Thymus (tissue), 11 donors: ENCODE results near the gene KRTAP4-1. TPM values are rescaled to one million over a fixed set of nuclear protein-coding genes. Genes with fewer than 3 reads are reported as not detected.
"Not testable (repeated sequence)": the region's sequence is repeated elsewhere in the genome, so short reads cannot be mapped to it uniquely, and the experiment has no call there.

Experiments used
- DNase-seq, 9 donors: peaks; one replicate each; pipeline ENCODE4 v3.0.0-alpha.2; 2013; ENCODE audit warnings: low spot score in 9 of 9, low read depth in 6 of 9, missing footprints in 1 of 9
- H3K27ac ChIP-seq, 2 donors: one replicate each; pipeline ENCODE4 v1.5.1; 2013; ENCODE audit warnings: control low read depth in 1 of 2, low read depth in 1 of 2, low read length in 1 of 2, mild to moderate bottlenecking in 1 of 2, moderate library complexity in 1 of 2
- H3K27me3 ChIP-seq, 2 donors: one replicate each; pipeline ENCODE4 v1.5.1; 2013; ENCODE audit warnings: low read length in 1 of 2; ENCODE audit not compliant: control insufficient read depth in 2 of 2, insufficient read depth in 1 of 2
- H3K36me3 ChIP-seq, 2 donors: one replicate each; pipeline ENCODE4 v1.5.1; 2013; ENCODE audit warnings: low read length in 1 of 2, mild to moderate bottlenecking in 1 of 2, moderate library complexity in 1 of 2; ENCODE audit not compliant: control insufficient read depth in 2 of 2, insufficient read depth in 2 of 2
- H3K4me1 ChIP-seq, 2 donors: one replicate each; pipeline ENCODE4 v1.5.1; 2013; ENCODE audit warnings: low read length in 2 of 2; ENCODE audit not compliant: control insufficient read depth in 2 of 2, insufficient read depth in 2 of 2
- H3K4me3 ChIP-seq, 2 donors: one replicate each; pipeline ENCODE4 v1.5.1; 2013; ENCODE audit warnings: low read length in 2 of 2, control low read depth in 1 of 2, mild to moderate bottlenecking in 1 of 2
- H3K9me3 ChIP-seq, 2 donors: one replicate each; pipeline ENCODE4 v1.5.1; 2013; ENCODE audit warnings: low read length in 1 of 2, mild to moderate bottlenecking in 1 of 2; ENCODE audit not compliant: control insufficient read depth in 2 of 2, insufficient read depth in 1 of 2
- WGBS: extraction: QIAGEN DNeasy Blood & Tissue Kit; methylation state at CpG from one replicate; pipeline ENCODE4 v1.1.7; 2013; 5-methylcytosine and 5-hydroxymethylcytosine counted together
- polyA plus RNA-seq: library from polyadenylated mRNA; stranded (reverse); fragments of 200-250 nt; gene quantifications from one replicate; pipeline ENCODE4 v1.2.3, GENCODE V29; 2013
- total RNA-seq: library from RNA; stranded (reverse); fragments of 120-200 nt; gene quantifications from one replicate; pipeline ENCODE4 v1.2.4, GENCODE V29; 2013
- donor health status: healthy.

Gene KRTAP4-1
- total and polyA plus RNA-seq, 2 donors, result not detected

DNA sequence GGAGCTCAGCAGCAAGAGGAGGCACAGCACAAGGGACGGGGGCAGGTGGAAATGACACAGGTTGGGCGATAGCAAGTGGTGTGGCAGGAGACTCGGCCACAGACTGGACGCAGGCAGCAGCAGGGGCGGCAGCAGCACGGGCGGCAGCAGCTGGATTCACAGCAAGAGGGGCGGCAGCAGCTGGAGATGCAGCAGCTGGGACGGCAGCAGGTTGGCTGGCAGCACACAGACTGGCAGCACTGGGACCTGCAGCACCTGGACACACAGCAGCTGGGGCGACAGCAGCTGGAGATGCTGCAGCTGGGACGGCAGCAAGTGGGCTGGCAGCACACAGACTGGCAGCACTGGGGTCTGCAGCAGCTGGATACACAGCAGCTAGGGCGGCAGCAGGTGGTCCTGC, 44.8 kb downstream of the KRTAP4-1 start:
- DNase-seq, H3K27me3 ChIP-seq, H3K9me3 ChIP-seq, H3K36me3 ChIP-seq, H3K4me3 ChIP-seq, H3K27ac ChIP-seq, H3K4me1 ChIP-seq: not testable (repeated sequence)
- WGBS, result 94% methylated on average over 12 of the region's 12 CpGs

Other genes starting within 250 kb of the KRTAP4-1 start
Only the 30 nearest of the 41 such genes appear.
- gene KRTAP1-5, start 157.7 kb downstream of the KRTAP4-1 start, total RNA-seq, result not detected
- gene KRTAP1-5, start 157.7 kb downstream of the KRTAP4-1 start, polyA plus RNA-seq, result 0.05 TPM
- gene KRTAP1-4, start 154.7 kb downstream of the KRTAP4-1 start, total RNA-seq, result not detected
- not detected for gene KRTAP1-4, start 154.7 kb downstream of the KRTAP4-1 start, polyA plus RNA-seq
- gene KRTAP1-3, start 150.0 kb downstream of the KRTAP4-1 start, total RNA-seq, result not detected
- gene KRTAP1-3, start 150.0 kb downstream of the KRTAP4-1 start, polyA plus RNA-seq, result not detected
- not detected for gene KRTAP1-1, start 143.5 kb downstream of the KRTAP4-1 start, total RNA-seq
- 0.14 TPM for gene KRTAP1-1, start 143.5 kb downstream of the KRTAP4-1 start, polyA plus RNA-seq
- not detected for gene KRTAP2-1, start 137.6 kb downstream of the KRTAP4-1 start, total RNA-seq
- 0.05 TPM for gene KRTAP2-1, start 137.6 kb downstream of the KRTAP4-1 start, polyA plus RNA-seq
- gene KRTAP2-2, start 129.7 kb downstream of the KRTAP4-1 start, total RNA-seq, result not detected
- gene KRTAP2-2, start 129.7 kb downstream of the KRTAP4-1 start, polyA plus RNA-seq, result not detected
- gene KRTAP2-3, start 124.8 kb downstream of the KRTAP4-1 start, total RNA-seq, result not detected
- 0.18 TPM for gene KRTAP2-3, start 124.8 kb downstream of the KRTAP4-1 start, polyA plus RNA-seq
- not detected for gene KRTAP2-4, start 119.0 kb downstream of the KRTAP4-1 start, total RNA-seq
- gene KRTAP2-4, start 119.0 kb downstream of the KRTAP4-1 start, polyA plus RNA-seq, result not detected
- not detected for gene KRTAP4-7, start 100.8 kb downstream of the KRTAP4-1 start, total RNA-seq
- not detected for gene KRTAP4-7, start 100.8 kb downstream of the KRTAP4-1 start, polyA plus RNA-seq
- not detected for gene KRTAP4-8, start 86.8 kb downstream of the KRTAP4-1 start, total RNA-seq
- 0.02 TPM for gene KRTAP4-8, start 86.8 kb downstream of the KRTAP4-1 start, polyA plus RNA-seq
- not detected for gene KRTAP4-16, start 82.7 kb downstream of the KRTAP4-1 start, total RNA-seq
- not detected for gene KRTAP4-16, start 82.7 kb downstream of the KRTAP4-1 start, polyA plus RNA-seq
- not detected for gene KRTAP4-9, start 79.5 kb downstream of the KRTAP4-1 start, total RNA-seq
- not detected for gene KRTAP4-9, start 79.5 kb downstream of the KRTAP4-1 start, polyA plus RNA-seq
- not detected for gene KRTAP4-11, start 66.5 kb downstream of the KRTAP4-1 start, total RNA-seq
- gene KRTAP4-11, start 66.5 kb downstream of the KRTAP4-1 start, polyA plus RNA-seq, result not detected
- gene KRTAP4-12, start 60.7 kb downstream of the KRTAP4-1 start, total RNA-seq, result not detected
- not detected for gene KRTAP4-12, start 60.7 kb downstream of the KRTAP4-1 start, polyA plus RNA-seq
- gene KRTAP4-6, start 44.4 kb downstream of the KRTAP4-1 start, total RNA-seq, result not detected
- gene KRTAP4-6, start 44.4 kb downstream of the KRTAP4-1 start, polyA plus RNA-seq, result not detected
- gene KRTAP4-5, start 35.1 kb downstream of the KRTAP4-1 start, total RNA-seq, result not detected
- gene KRTAP4-5, start 35.1 kb downstream of the KRTAP4-1 start, polyA plus RNA-seq, result not detected
- gene KRTAP4-4, start 24.2 kb downstream of the KRTAP4-1 start, total RNA-seq, result not detected
- gene KRTAP4-4, start 24.2 kb downstream of the KRTAP4-1 start, polyA plus RNA-seq, result not detected
- not detected for gene KRTAP4-3, start 16.7 kb downstream of the KRTAP4-1 start, total RNA-seq
- gene KRTAP4-3, start 16.7 kb downstream of the KRTAP4-1 start, polyA plus RNA-seq, result not detected
- not detected for gene KRTAP4-2, start 6.7 kb downstream of the KRTAP4-1 start, total RNA-seq
- not detected for gene KRTAP4-2, start 6.7 kb downstream of the KRTAP4-1 start, polyA plus RNA-seq
- not detected for gene KRTAP9-1, start 5.0 kb upstream of the KRTAP4-1 start, total RNA-seq
- not detected for gene KRTAP9-1, start 5.0 kb upstream of the KRTAP4-1 start, polyA plus RNA-seq
- gene KRTAP9-2, start 41.7 kb upstream of the KRTAP4-1 start, total RNA-seq, result not detected
- gene KRTAP9-2, start 41.7 kb upstream of the KRTAP4-1 start, polyA plus RNA-seq, result not detected
- gene KRTAP9-3, start 47.5 kb upstream of the KRTAP4-1 start, total RNA-seq, result not detected
- not detected for gene KRTAP9-3, start 47.5 kb upstream of the KRTAP4-1 start, polyA plus RNA-seq
- not detected for gene KRTAP9-8, start 53.1 kb upstream of the KRTAP4-1 start, total RNA-seq
- 0.09 TPM for gene KRTAP9-8, start 53.1 kb upstream of the KRTAP4-1 start, polyA plus RNA-seq
- gene KRTAP9-4, start 64.8 kb upstream of the KRTAP4-1 start, total RNA-seq, result not detected
- gene KRTAP9-4, start 64.8 kb upstream of the KRTAP4-1 start, polyA plus RNA-seq, result 0.05 TPM
- not detected for gene KRTAP9-9, start 70.5 kb upstream of the KRTAP4-1 start, total RNA-seq
- 0.02 TPM for gene KRTAP9-9, start 70.5 kb upstream of the KRTAP4-1 start, polyA plus RNA-seq
- gene KRTAP9-6, start 80.5 kb upstream of the KRTAP4-1 start, total RNA-seq, result not detected
- gene KRTAP9-6, start 80.5 kb upstream of the KRTAP4-1 start, polyA plus RNA-seq, result 0.02 TPM
- gene KRTAP9-7, start 90.8 kb upstream of the KRTAP4-1 start, total RNA-seq, result not detected
- gene KRTAP9-7, start 90.8 kb upstream of the KRTAP4-1 start, polyA plus RNA-seq, result not detected
- not detected for gene KRTAP29-1, start 117.9 kb upstream of the KRTAP4-1 start, total RNA-seq
- gene KRTAP29-1, start 117.9 kb upstream of the KRTAP4-1 start, polyA plus RNA-seq, result 0.23 TPM
- not detected for gene KRTAP16-1, start 124.4 kb upstream of the KRTAP4-1 start, total RNA-seq
- 0.07 TPM for gene KRTAP16-1, start 124.4 kb upstream of the KRTAP4-1 start, polyA plus RNA-seq
- 0.09 TPM for gene KRTAP17-1, start 130.8 kb upstream of the KRTAP4-1 start, total RNA-seq
- 0.11 TPM for gene KRTAP17-1, start 130.8 kb upstream of the KRTAP4-1 start, polyA plus RNA-seq